OCI-LY1 (cell line): ENCODE results near the gene TBRG4.

Experiments
- H2AFZ ChIP-seq: fragments of 200-600 bp; sonication (generic), shearing (Covaris generic); 2 replicates; pipeline ENCODE4 v1.6.0; 2014; ENCODE audit warnings: antibody characterized with exemption, mild to moderate bottlenecking, low read length
- H3F3A ChIP-seq: fragments of 200-600 bp; sonication (generic), shearing (Covaris generic); 2 replicates; pipeline ENCODE4 v1.6.0; 2014; ENCODE audit warnings: mild to moderate bottlenecking, antibody characterized with exemption, low read length, moderate library complexity; ENCODE audit not compliant: insufficient read depth
- H3K27ac ChIP-seq: fragments of 200-600 bp; sonication (generic); 2 replicates; pipeline ENCODE4 v1.5.1; 2014; ENCODE audit warnings: low read length, mixed run types, mild to moderate bottlenecking, low read depth; ENCODE audit not compliant: poor library complexity, severe bottlenecking
- H3K27me3 ChIP-seq: fragments of 200-600 bp; sonication (generic); 2 replicates; pipeline ENCODE4 v1.6.0; 2014; ENCODE audit warnings: antibody characterized with exemption, mild to moderate bottlenecking, low read length, moderate library complexity; ENCODE audit not compliant: insufficient read depth
- H3K36me3 ChIP-seq: fragments of 200-600 bp; sonication (generic); 2 replicates; pipeline ENCODE4 v1.6.1; 2014; ENCODE audit warnings: mild to moderate bottlenecking, antibody characterized with exemption, low read length, moderate library complexity, mixed read lengths; ENCODE audit not compliant: insufficient read depth
- H3K4me1 ChIP-seq: fragments of 200-600 bp; sonication (generic); 2 replicates; pipeline ENCODE4 v1.5.1; 2014; ENCODE audit warnings: mild to moderate bottlenecking, low read length, moderate library complexity; ENCODE audit not compliant: insufficient read depth, severe bottlenecking
- H3K4me2 ChIP-seq: fragments of 200-600 bp; sonication (generic), shearing (Covaris generic); 2 replicates; pipeline ENCODE4 v1.6.1; 2014; ENCODE audit warnings: low read length
- H3K4me3 ChIP-seq: fragments of 200-600 bp; sonication (generic); 2 replicates; pipeline ENCODE4 v1.5.1; 2014; ENCODE audit warnings: low read length, low read depth, mild to moderate bottlenecking, mixed read lengths; ENCODE audit not compliant: poor library complexity, severe bottlenecking
- H3K79me2 ChIP-seq: fragments of 200-600 bp; shearing (Covaris generic); 2 replicates; pipeline ENCODE4 v1.6.1; 2016; ENCODE audit warnings: mixed run types, low read length, mixed read lengths; ENCODE audit not compliant: insufficient read depth
- H3K9ac ChIP-seq: fragments of 200-600 bp; sonication (generic), shearing (Covaris generic); 2 replicates; pipeline ENCODE4 v1.6.1; 2014; ENCODE audit warnings: mild to moderate bottlenecking, low read length, mixed read lengths
- H3K9me2 ChIP-seq: fragments of 200-600 bp; sonication (generic), shearing (Covaris generic); 2 replicates; pipeline ENCODE4 v1.6.1; 2014; ENCODE audit warnings: low read depth, mild to moderate bottlenecking, low read length, mixed read lengths
- H3K9me3 ChIP-seq: fragments of 200-600 bp; shearing (Covaris generic); 2 replicates; pipeline ENCODE4 v1.6.1; 2014; ENCODE audit warnings: low read length, mixed read lengths
- H4K20me1 ChIP-seq: fragments of 200-600 bp; sonication (generic), shearing (Covaris generic); 2 replicates; pipeline ENCODE4 v1.6.0; 2016; ENCODE audit warnings: mild to moderate bottlenecking, low read length; ENCODE audit not compliant: insufficient read depth
- CTCF ChIP-seq: fragments of 200-600 bp; sonication (generic), shearing (Covaris generic); IDR thresholded peaks from 2 replicates; pipeline ENCODE4 v1.5.1; 2017; ENCODE audit warnings: mild to moderate bottlenecking, antibody characterized with exemption, low read length, moderate library complexity, mixed read lengths
- EZH2 ChIP-seq: fragments of 200-600 bp; sonication (generic), shearing (Covaris generic); IDR thresholded peaks from 2 replicates; pipeline ENCODE4 v1.8.0; 2017; ENCODE audit warnings: borderline replicate concordance, mixed run types, mild to moderate bottlenecking, antibody characterized with exemption, low read length, moderate library complexity, mixed read lengths

TBRG4 gene

DNA sequence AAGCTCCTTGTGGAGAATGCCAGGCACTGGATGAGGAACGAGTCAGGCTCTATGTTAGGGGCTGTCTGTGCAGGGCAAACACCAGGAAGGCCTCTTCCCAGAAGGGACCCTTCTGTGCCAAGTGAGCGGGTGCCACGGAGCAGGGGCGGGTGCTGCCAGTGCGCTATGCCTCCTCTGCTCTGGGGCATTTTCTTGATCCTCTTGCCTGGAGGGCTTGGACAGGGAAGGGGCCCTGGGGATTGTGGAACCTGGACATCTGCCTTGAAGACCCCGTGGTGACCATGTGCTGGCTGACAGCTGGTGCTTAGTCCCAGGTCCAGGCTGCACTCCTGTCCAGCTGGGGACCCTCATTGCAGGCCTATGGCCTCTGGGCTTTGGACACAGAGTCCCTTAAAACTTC lies 15.4 kb upstream of the TBRG4 start:
- H4K20me1 ChIP-seq = no peaks in the 10 kb centered on the region
- H3K9me3 ChIP-seq = no peaks in the 10 kb centered on the region
- H3K4me2 ChIP-seq = no peak overlapping the region
- no peak overlapping the region for H3K4me3 ChIP-seq
- no peaks in the 10 kb centered on the region for H3K4me1 ChIP-seq
- H2AFZ ChIP-seq = no peak overlapping the region
- no peaks in the 10 kb centered on the region for H3K79me2 ChIP-seq
- TF ChIP-seq EZH2 (no peak), CTCF (no peak)
- no peaks in the 10 kb centered on the region for H3K36me3 ChIP-seq
- H3F3A ChIP-seq = no peaks in the 10 kb centered on the region
- H3K27ac ChIP-seq = no peak overlapping the region
- H3K27me3 ChIP-seq = peaks cover 4% of the 10 kb centered on the region; the same call in 1 of the 2 replicates
- no peak overlapping the region for H3K9ac ChIP-seq
- H3K9me2 ChIP-seq = no peaks in the 10 kb centered on the region

GRCh38 chr7:45126201-45126600 lies 14.7 kb upstream of the TBRG4 start:
- Histone ChIP-seq H3K27me3 (peaks cover 4% of the 10 kb centered on the region; the same call in 1 of the 2 replicates), H3K4me1 (no peaks in the 10 kb centered on the region), H3K36me3 (no peaks in the 10 kb centered on the region), H3K4me3 (no peak overlapping the region), H3K9me2 (no peaks in the 10 kb centered on the region), H3K9me3 (no peaks in the 10 kb centered on the region), H3K79me2 (no peaks in the 10 kb centered on the region), H2AFZ (no peak overlapping the region), H4K20me1 (no peaks in the 10 kb centered on the region), H3K9ac (no peak overlapping the region), H3F3A (no peaks in the 10 kb centered on the region), H3K27ac (no peak overlapping the region), H3K4me2 (no peak overlapping the region)
- TF ChIP-seq EZH2 (no peak), CTCF (no peak)

- Histone ChIP-seq H3K36me3 (no peaks in the 10 kb centered on the region), H3K9ac (no peak overlapping the region), H2AFZ (no peak overlapping the region), H3K79me2 (no peaks in the 10 kb centered on the region), H3K4me2 (no peak overlapping the region), H3K27me3 (peaks cover 4% of the 10 kb centered on the region; the same call in 1 of the 2 replicates), H3K9me3 (no peaks in the 10 kb centered on the region), H3K9me2 (no peaks in the 10 kb centered on the region), H3K27ac (no peak overlapping the region), H3K4me3 (no peak overlapping the region), H4K20me1 (no peaks in the 10 kb centered on the region), H3F3A (no peaks in the 10 kb centered on the region), H3K4me1 (no peaks in the 10 kb centered on the region)
- TF ChIP-seq CTCF = no peak
- TF ChIP-seq EZH2 = no peak
These were observed 13.9 kb upstream of the TBRG4 start for GRCh38 chr7:45125193-45125904.
